HG03108 (cell line): ENCODE measurements around the gene DST.
A peak's percentile ranks its signal among the peaks of the same experiment; 100 is the strongest.

Experiments used
- ATAC-seq: cut with Tn5 transposase; IDR thresholded peaks from one replicate; pipeline ENCODE4 v1.9.1; 2021; ENCODE audit warnings: moderate library complexity; ENCODE audit not compliant: unreplicated experiment

The DST gene

GRCh38 chr6:56642366-56643261 is at the start of gene DST:
Gene DST (minus strand): TSS chr6:56642889.
- no peak for ATAC-seq

- ATAC-seq: no peak
These were observed 49.1 kb upstream of the DST start for GRCh38 chr6:56691814-56692213.

GRCh38 chr6:56691286-56691595 is 48.6 kb upstream of the DST start:
- ATAC-seq: no peak

GRCh38 chr6:56690519-56691285 is 48.0 kb upstream of the DST start:
- ATAC-seq: no peak

GRCh38 chr6:56689663-56690062 is 47.0 kb upstream of the DST start:
- no peak for ATAC-seq

- ATAC-seq: peak; percentile 83
These were observed 46.4 kb upstream of the DST start for GRCh38 chr6:56689114-56689513.

- no peak for ATAC-seq
These were observed 45.8 kb upstream of the DST start for GRCh38 chr6:56688521-56688920.

GRCh38 chr6:56687551-56687950 is 44.9 kb upstream of the DST start:
- no peak for ATAC-seq

- ATAC-seq: no peak
These were observed 43.7 kb upstream of the DST start for GRCh38 chr6:56686429-56686828.

GRCh38 chr6:56685994-56686393 is 43.3 kb upstream of the DST start:
- ATAC-seq: no peak

GRCh38 chr6:56685102-56685733 is 42.5 kb upstream of the DST start:
- no peak for ATAC-seq

- no peak for ATAC-seq
These were observed 41.8 kb upstream of the DST start for GRCh38 chr6:56684342-56685101.

GRCh38 chr6:56683882-56684281 is 41.2 kb upstream of the DST start:
- no peak for ATAC-seq

GRCh38 chr6:56682635-56683034 is 39.9 kb upstream of the DST start:
- ATAC-seq: no peak

- ATAC-seq: no peak
These were observed 34.9 kb upstream of the DST start for GRCh38 chr6:56677559-56677958.

- no peak for ATAC-seq
These were observed 29.2 kb upstream of the DST start for GRCh38 chr6:56671651-56672461.

GRCh38 chr6:56671160-56671559 is 28.5 kb upstream of the DST start:
- ATAC-seq: no peak

GRCh38 chr6:56669041-56669440 is 26.4 kb upstream of the DST start:
- ATAC-seq: no peak

- ATAC-seq: no peak
These were observed 25.5 kb upstream of the DST start for GRCh38 chr6:56668158-56668557.

- no peak for ATAC-seq
These were observed 24.6 kb upstream of the DST start for GRCh38 chr6:56667336-56667735.
